Immature natural killer cell (primary cell): ENCODE data around the gene GALNT15. TPM values are rescaled to one million over a fixed set of nuclear protein-coding genes. Genes with fewer than 3 reads are reported as not detected.

Experiments used
- DNase-seq, 3 donors: peaks; one replicate each; pipeline ENCODE4 v3.0.0; 2022; ENCODE audit warnings: mixed read lengths in 1 of 3
- H3K27ac Mint-ChIP-seq, 6 donors: one replicate each; pipeline ENCODE4 v1.8.0; 2020; ENCODE audit warnings: mixed read lengths in 6 of 6, mild to moderate bottlenecking in 5 of 6, inconsistent platforms in 4 of 6, moderate library complexity in 3 of 6
- H3K27me3 Mint-ChIP-seq, 3 donors: one replicate each; pipeline ENCODE4 v1.8.0; 2020 to 2021; ENCODE audit warnings: low read depth in 3 of 3, mild to moderate bottlenecking in 3 of 3, mixed read lengths in 3 of 3, moderate library complexity in 3 of 3, inconsistent platforms in 1 of 3
- H3K36me3 Mint-ChIP-seq, 3 donors: one replicate each; pipeline ENCODE4 v1.8.0; 2020; ENCODE audit warnings: mixed read lengths in 3 of 3, inconsistent platforms in 2 of 3, mild to moderate bottlenecking in 2 of 3
- H3K4me1 Mint-ChIP-seq, 2 donors: one replicate each; pipeline ENCODE4 v1.8.0; 2020; ENCODE audit warnings: inconsistent platforms in 2 of 2, mild to moderate bottlenecking in 2 of 2, mixed read lengths in 2 of 2, moderate library complexity in 1 of 2
- H3K4me3 Mint-ChIP-seq, 5 donors: one replicate each; pipeline ENCODE4 v1.8.0; 2020; ENCODE audit warnings: mild to moderate bottlenecking in 5 of 5, mixed read lengths in 5 of 5, inconsistent platforms in 3 of 5, moderate library complexity in 3 of 5
- H3K9me3 Mint-ChIP-seq, 6 donors: one replicate each; pipeline ENCODE4 v1.8.0; 2020; ENCODE audit warnings: mild to moderate bottlenecking in 6 of 6, mixed read lengths in 6 of 6, inconsistent platforms in 4 of 6, moderate library complexity in 3 of 6
- polyA plus RNA-seq, 3 donors: library from polyadenylated mRNA; unstranded; fragments of 300-500 nt; fragmentation: Illumina TruSeq; gene quantifications; one replicate each; pipeline ENCODE4 v1.2.3, GENCODE V29; 2021

GALNT15 gene
- polyA plus RNA-seq, 3 donors from 2014 or later: not detected

GRCh38 chr3:16183601-16184270, 9.3 kb downstream of the GALNT15 start:
- no peak overlapping the region for H3K27ac Mint-ChIP-seq
- no peak for DNase-seq
- no peaks in the 10 kb centered on the region for H3K9me3 Mint-ChIP-seq
- H3K36me3 Mint-ChIP-seq: no peaks in the 10 kb centered on the region
- no peak overlapping the region for H3K4me3 Mint-ChIP-seq
- H3K4me1 Mint-ChIP-seq: peaks cover 7 to 9% of the 10 kb centered on the region in 2 donors
- H3K27me3 Mint-ChIP-seq: peaks cover under 1 to 7% (median 4%) of the 10 kb centered on the region in 3 donors

DNA sequence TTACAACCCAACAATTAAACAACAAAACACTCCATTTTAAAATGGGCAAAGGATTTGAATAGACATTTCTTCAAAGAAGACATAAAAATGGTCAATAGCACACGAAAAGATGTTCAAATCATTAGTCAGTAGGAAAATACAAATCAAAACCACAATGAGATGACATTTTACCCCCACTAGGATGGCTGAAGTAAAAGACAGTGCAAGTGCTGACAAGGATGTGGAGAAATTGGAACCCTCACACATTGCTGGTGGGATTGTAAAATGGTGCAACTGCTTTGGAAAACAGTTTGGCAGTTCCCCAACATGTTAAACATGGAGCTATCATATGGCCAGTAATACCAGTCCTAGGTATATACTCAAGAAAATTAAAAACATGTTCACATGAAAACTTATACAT, 11.6 kb downstream of the GALNT15 start:
- no peak overlapping the region for H3K27ac Mint-ChIP-seq
- H3K4me3 Mint-ChIP-seq: peak overlapping the region in 1 of 5 donors; percentile 46
- no peak for DNase-seq
- H3K9me3 Mint-ChIP-seq: no peaks in the 10 kb centered on the region
- H3K27me3 Mint-ChIP-seq: peaks cover 4 to 7% (median 6%) of the 10 kb centered on the region in 3 donors
- no peaks in the 10 kb centered on the region for H3K36me3 Mint-ChIP-seq
- peaks cover 7 to 9% of the 10 kb centered on the region in 2 donors for H3K4me1 Mint-ChIP-seq

DNA sequence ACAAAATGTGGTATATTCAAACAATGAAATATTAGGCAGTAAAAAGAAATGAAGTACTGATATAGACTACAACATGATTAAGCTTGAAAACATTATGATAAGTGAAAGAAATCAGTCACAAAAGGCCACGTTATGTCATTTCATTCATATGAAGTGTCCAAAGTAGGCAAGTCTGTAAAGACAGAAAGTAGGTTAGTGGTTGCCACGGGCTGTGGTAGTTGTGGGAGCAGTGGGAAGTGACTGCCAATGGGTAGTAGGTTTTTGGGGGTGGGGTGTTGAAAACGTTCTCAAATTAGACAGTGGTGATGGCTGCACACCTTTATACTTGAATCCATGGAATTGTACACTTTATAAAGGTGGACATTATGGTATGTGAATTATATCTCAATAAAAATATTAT, 12.1 kb downstream of the GALNT15 start:
- Mint-ChIP-seq H3K27ac (no peak overlapping the region), H3K36me3 (no peaks in the 10 kb centered on the region), H3K27me3 (peaks cover 4 to 7% (median 6%) of the 10 kb centered on the region in 3 donors), H3K4me3 (peak overlapping the region in 1 of 5 donors; percentile 46), H3K9me3 (no peaks in the 10 kb centered on the region), H3K4me1 (peaks cover 7 to 9% of the 10 kb centered on the region in 2 donors)
- peak in 2 of 3 donors; percentile 10 to 11 for DNase-seq

GRCh38 chr3:16187213-16187790, 12.8 kb downstream of the GALNT15 start:
- peaks cover 7 to 9% of the 10 kb centered on the region in 2 donors for H3K4me1 Mint-ChIP-seq
- no peak overlapping the region for H3K4me3 Mint-ChIP-seq
- DNase-seq: no peak
- H3K36me3 Mint-ChIP-seq: no peaks in the 10 kb centered on the region
- no peak overlapping the region for H3K27ac Mint-ChIP-seq
- H3K27me3 Mint-ChIP-seq: peaks cover 4 to 7% (median 6%) of the 10 kb centered on the region in 3 donors
- H3K9me3 Mint-ChIP-seq: no peaks in the 10 kb centered on the region

- peaks cover 4 to 7% (median 6%) of the 10 kb centered on the region in 3 donors for H3K27me3 Mint-ChIP-seq
- no peaks in the 10 kb centered on the region for H3K9me3 Mint-ChIP-seq
- no peak overlapping the region for H3K27ac Mint-ChIP-seq
- H3K4me3 Mint-ChIP-seq: no peak overlapping the region
- H3K4me1 Mint-ChIP-seq: peaks cover 7 to 9% of the 10 kb centered on the region in 2 donors
- no peaks in the 10 kb centered on the region for H3K36me3 Mint-ChIP-seq
- DNase-seq: no peak
Measured at GRCh38 chr3:16188071-16188470, 13.6 kb downstream of the GALNT15 start.

GRCh38 chr3:16189201-16189600, 14.7 kb downstream of the GALNT15 start:
- Mint-ChIP-seq H3K27me3 (peaks cover 4 to 12% (median 7%) of the 10 kb centered on the region in 3 donors), H3K4me3 (no peak overlapping the region), H3K4me1 (peaks cover 7 to 9% of the 10 kb centered on the region in 2 donors), H3K27ac (no peak overlapping the region), H3K36me3 (no peaks in the 10 kb centered on the region), H3K9me3 (no peaks in the 10 kb centered on the region)
- no peak for DNase-seq

GRCh38 chr3:16190704-16191103, 16.2 kb downstream of the GALNT15 start:
- Mint-ChIP-seq H3K36me3 (no peaks in the 10 kb centered on the region), H3K4me1 (peaks cover 7 to 9% of the 10 kb centered on the region in 2 donors), H3K4me3 (no peak overlapping the region), H3K27me3 (peaks cover 4 to 12% (median 7%) of the 10 kb centered on the region in 3 donors), H3K9me3 (no peaks in the 10 kb centered on the region), H3K27ac (peak overlapping the region in 1 of 6 donors; percentile 53)
- no peak for DNase-seq

DNA sequence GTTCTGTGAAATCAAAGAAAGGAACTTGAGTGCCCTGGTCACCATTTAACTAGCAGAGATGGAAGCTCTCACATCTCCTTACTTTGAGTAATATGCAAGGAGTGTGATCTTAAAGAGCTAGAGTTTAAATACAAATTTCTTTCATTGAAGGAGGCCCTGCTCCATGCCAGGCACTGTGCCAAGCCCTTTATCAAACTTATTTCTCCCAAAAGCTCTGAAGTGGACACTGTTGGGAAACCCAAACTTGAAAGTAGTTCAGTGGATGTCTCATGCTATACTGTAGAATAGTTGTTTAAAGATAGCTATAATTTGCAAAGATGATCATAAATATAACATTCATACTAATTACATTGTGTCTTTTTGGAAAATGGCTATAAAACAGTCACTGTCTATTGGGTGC, 17.1 kb downstream of the GALNT15 start:
- H3K36me3 Mint-ChIP-seq: no peaks in the 10 kb centered on the region
- H3K27me3 Mint-ChIP-seq: peaks cover 4 to 12% (median 7%) of the 10 kb centered on the region in 3 donors
- DNase-seq: no peak
- no peak overlapping the region for H3K27ac Mint-ChIP-seq
- no peak overlapping the region for H3K4me3 Mint-ChIP-seq
- H3K9me3 Mint-ChIP-seq: no peaks in the 10 kb centered on the region
- H3K4me1 Mint-ChIP-seq: peaks cover 3% of the 10 kb centered on the region in 2 donors

DNA sequence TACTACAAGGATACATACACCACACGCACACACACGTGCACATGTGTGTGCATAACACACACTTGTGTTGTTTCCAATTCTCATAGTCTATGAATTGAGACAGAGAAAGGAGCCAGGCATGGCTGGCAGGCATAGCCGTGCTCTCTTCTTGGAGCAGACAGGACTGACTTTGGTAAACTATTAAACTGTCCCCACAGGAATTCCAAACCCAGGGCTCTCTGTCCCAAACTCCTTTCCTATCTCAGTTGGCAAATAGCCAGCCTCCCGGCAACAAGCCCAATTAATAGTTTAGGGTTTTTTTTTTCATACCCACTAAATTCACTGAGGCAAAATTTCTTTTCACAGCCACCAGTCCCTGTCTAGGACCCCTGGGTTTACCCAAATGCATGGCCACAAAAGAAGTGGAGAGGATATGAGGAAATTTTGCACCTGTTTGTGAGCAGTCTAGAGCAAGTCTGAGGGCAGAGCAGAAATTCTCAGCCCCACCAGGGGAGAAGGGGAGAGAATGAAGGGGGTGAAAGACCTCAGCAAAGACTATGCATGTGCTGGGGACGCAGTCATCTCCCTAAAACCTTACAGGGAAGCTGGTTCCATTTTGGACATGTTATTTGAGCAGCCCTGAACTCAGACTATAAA, 17.8 kb downstream of the GALNT15 start:
- Mint-ChIP-seq H3K27ac (no peak overlapping the region), H3K36me3 (no peaks in the 10 kb centered on the region), H3K9me3 (no peaks in the 10 kb centered on the region), H3K27me3 (peaks cover 2 to 12% (median 7%) of the 10 kb centered on the region in 3 donors), H3K4me1 (peaks cover 0 to 1% of the 10 kb centered on the region in 2 donors), H3K4me3 (no peak overlapping the region)
- no peak for DNase-seq

DNA sequence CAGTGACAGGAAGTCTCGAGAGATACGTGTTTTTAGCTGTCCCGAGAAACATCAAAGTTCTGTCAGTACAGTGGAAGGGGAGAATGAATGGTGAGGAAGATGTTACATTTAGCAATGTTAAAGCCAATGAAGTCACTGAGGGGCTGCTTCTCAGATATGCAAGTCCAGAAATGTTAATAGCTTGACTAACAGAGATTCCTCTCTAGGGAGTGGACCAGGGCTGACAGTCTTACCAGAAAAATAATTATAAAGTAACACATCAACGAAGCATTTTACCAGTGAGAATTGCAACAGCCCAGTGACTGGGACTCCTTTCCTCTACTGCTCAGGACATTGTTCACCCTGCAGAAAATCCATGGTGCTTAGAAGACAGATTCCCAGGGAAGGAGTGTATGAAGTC, 23.9 kb downstream of the GALNT15 start:
- H3K27ac Mint-ChIP-seq: no peak overlapping the region
- peaks cover 0 to 4% (median 3%) of the 10 kb centered on the region in 3 donors for H3K27me3 Mint-ChIP-seq
- no peaks in the 10 kb centered on the region for H3K36me3 Mint-ChIP-seq
- no peak overlapping the region for H3K4me3 Mint-ChIP-seq
- H3K9me3 Mint-ChIP-seq: no peaks in the 10 kb centered on the region
- no peak for DNase-seq
- H3K4me1 Mint-ChIP-seq: no peaks in the 10 kb centered on the region

DNA sequence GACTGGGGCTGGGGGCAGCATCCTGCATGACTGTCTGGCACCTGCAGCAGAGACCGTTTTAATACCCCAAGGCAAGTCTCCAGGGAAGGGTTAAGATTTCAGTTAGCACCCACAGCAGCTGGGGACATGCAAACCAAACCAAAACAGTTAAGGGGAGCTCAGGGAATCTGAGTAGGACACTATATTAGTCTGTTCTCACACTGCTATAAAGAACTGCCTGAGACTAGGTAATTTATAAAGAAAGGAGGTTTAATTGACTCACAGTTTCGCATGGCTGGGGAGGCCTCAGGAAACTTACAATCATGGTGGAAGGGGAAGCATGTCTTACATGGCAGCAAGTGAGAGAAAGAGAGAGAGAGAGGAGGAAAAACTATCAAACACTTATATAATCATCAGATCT, 25.3 kb downstream of the GALNT15 start:
- no peak overlapping the region for H3K27ac Mint-ChIP-seq
- no peaks in the 10 kb centered on the region for H3K9me3 Mint-ChIP-seq
- H3K36me3 Mint-ChIP-seq: no peaks in the 10 kb centered on the region
- H3K27me3 Mint-ChIP-seq: peaks cover 0 to 7% (median 2%) of the 10 kb centered on the region in 3 donors
- no peak overlapping the region for H3K4me3 Mint-ChIP-seq
- DNase-seq: no peak
- no peaks in the 10 kb centered on the region for H3K4me1 Mint-ChIP-seq

DNA sequence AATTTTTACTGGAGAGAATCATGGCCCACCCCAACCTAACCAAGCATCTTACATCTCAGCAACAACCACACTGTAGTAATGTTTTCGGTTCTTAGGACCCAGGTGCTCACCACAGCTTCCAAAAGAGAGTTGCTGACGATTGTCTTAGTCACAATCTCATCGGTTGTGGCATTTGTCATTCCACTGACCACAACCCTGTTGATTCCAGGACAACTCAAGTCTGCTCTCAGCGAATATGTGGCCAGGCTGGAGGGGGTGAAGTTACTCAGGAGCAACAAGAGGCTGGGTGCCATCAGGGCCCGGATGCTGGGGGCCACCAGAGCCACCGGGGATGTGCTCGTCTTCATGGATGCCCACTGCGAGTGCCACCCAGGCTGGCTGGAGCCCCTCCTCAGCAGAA, 25.9 kb downstream of the GALNT15 start:
- H3K27me3 Mint-ChIP-seq: peaks cover 0 to 7% (median 2%) of the 10 kb centered on the region in 3 donors
- no peaks in the 10 kb centered on the region for H3K4me1 Mint-ChIP-seq
- H3K9me3 Mint-ChIP-seq: no peaks in the 10 kb centered on the region
- no peak overlapping the region for H3K4me3 Mint-ChIP-seq
- no peaks in the 10 kb centered on the region for H3K36me3 Mint-ChIP-seq
- DNase-seq: no peak
- H3K27ac Mint-ChIP-seq: no peak overlapping the region

DNA sequence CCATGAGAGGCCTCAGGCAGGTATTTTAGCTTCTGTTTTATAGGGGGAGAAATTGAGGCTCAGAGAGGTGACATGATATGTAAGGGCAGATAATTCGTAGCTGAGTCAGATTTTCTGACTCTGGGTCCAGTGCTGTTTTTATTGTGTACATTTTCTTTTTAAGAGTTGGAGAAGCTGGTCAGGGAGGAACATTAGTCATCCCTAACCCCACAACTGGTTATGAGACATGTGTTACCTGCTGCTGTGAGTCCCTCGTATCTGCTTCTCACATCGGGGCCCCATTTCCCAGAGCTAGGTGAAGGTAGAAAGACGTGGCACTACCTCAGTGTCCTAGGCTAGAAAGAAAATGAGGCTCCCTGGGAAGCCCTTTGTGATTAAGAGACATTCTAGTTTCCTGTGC, 28.6 kb downstream of the GALNT15 start:
- no peaks in the 10 kb centered on the region for H3K9me3 Mint-ChIP-seq
- H3K27me3 Mint-ChIP-seq: peaks cover 0 to 7% (median under 1%) of the 10 kb centered on the region in 3 donors
- no peaks in the 10 kb centered on the region for H3K36me3 Mint-ChIP-seq
- H3K4me1 Mint-ChIP-seq: no peaks in the 10 kb centered on the region
- DNase-seq: no peak
- no peak overlapping the region for H3K4me3 Mint-ChIP-seq
- no peak overlapping the region for H3K27ac Mint-ChIP-seq
